ENCODE data around the gene VWA2.
A peak's percentile ranks its signal among the peaks of the same experiment; 100 is the strongest.

VWA2 gene

DNA sequence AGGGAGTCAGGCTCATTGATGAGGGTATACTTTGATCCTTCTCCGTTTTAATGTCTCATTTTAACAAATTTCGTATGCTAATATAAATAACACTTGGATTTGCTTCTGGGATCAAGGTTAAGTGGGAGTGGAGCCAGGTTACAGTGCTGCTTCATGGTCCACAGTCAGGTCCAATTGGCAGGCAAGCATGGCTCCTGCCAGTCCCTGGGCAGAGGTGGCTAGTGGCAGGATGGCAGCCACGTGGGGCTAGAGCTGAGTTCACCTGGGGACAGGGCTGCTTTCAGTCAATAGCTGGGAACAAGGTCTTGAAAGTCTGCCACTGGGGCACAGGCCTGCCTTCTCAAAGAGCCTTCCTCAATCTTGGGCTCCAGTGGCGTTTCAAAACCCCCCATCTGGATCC lies 16.0 kb upstream of the VWA2 start:
- H3K4me3 ChIP-seq (ENCODE audit: low read depth in 1 of 2, low read length in 2 of 2): no peak overlapping the region
- H3K9me3 ChIP-seq (ENCODE audit: control insufficient read depth in 1 of 2, low read length in 2 of 2): no peaks in the 10 kb centered on the region
- no peak overlapping the region for H3K27ac ChIP-seq (ENCODE audit: low read length)
- H3K36me3 ChIP-seq (ENCODE audit: control insufficient read depth in 1 of 2, insufficient read depth in 2 of 2, low read length in 2 of 2): no peaks in the 10 kb centered on the region
- no peaks in the 10 kb centered on the region for H3K4me1 ChIP-seq (ENCODE audit: control insufficient read depth in 1 of 2, insufficient read depth in 2 of 2, low read length in 2 of 2)
- H3K27me3 ChIP-seq (ENCODE audit: low read depth, low read length): no peaks in the 10 kb centered on the region

DNA sequence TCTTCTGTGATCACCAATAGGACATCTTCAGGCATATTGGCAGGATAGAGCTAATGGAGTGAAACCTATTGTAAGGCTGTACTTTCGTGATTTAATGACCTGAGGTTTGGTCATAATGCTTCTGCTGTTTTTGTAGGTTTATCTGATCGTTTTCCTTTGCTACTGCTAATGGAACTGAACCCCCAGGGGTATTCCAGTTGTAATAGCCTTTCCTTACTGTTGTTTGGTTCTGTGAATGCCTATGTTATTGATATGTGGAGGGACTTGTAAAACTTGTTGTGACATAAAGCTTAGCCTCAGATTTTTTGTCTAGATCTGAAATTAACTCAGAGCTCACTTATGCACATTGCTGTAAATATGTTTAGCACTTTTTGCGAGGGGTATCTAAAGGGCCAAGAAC lies 10.9 kb upstream of the VWA2 start:
- Histone ChIP-seq H3K27ac (ENCODE audit: low read length) (no peak overlapping the region), H3K27me3 (ENCODE audit: low read depth, low read length) (no peaks in the 10 kb centered on the region), H3K4me1 (ENCODE audit: control insufficient read depth in 1 of 2, insufficient read depth in 2 of 2, low read length in 2 of 2) (no peaks in the 10 kb centered on the region), H3K4me3 (ENCODE audit: low read depth in 1 of 2, low read length in 2 of 2) (no peak overlapping the region), H3K9me3 (ENCODE audit: control insufficient read depth in 1 of 2, low read length in 2 of 2) (no peaks in the 10 kb centered on the region), H3K36me3 (ENCODE audit: control insufficient read depth in 1 of 2, insufficient read depth in 2 of 2, low read length in 2 of 2) (no peaks in the 10 kb centered on the region)

DNA sequence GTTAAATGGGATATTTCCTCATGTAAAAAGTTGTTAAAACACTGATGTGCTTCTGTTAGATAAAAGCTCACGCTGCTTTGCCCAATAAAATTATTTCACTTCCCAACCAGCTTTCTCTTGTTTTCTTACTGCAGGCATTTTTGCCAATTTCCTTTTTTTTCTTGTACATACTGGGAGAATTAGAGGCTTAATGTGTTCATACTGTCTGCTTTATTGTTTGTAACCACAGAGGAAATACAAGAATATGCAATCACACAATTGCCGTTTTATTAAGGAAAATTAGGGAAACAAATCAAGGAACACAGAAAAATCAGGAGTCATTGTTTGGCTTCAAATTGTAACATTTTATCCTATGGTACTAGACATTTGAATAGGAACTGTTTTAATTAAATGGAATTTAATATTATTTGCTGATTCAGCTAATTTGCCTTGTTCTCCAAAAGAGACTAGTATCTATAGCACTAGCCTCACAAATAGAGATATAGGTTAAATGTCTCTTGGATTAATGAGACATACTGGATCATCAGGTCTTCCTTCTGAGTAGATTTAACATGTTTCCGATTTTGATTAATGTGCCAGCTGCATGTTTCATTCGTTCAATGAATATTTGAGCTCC lies 6.4 kb upstream of the VWA2 start:
- H3K4me3 ChIP-seq (ENCODE audit: low read depth in 1 of 2, low read length in 2 of 2): no peak overlapping the region
- no peaks in the 10 kb centered on the region for H3K27me3 ChIP-seq (ENCODE audit: low read depth, low read length)
- H3K9me3 ChIP-seq (ENCODE audit: control insufficient read depth in 1 of 2, low read length in 2 of 2): no peaks in the 10 kb centered on the region
- H3K4me1 ChIP-seq (ENCODE audit: control insufficient read depth in 1 of 2, insufficient read depth in 2 of 2, low read length in 2 of 2): no peaks in the 10 kb centered on the region
- H3K36me3 ChIP-seq (ENCODE audit: control insufficient read depth in 1 of 2, insufficient read depth in 2 of 2, low read length in 2 of 2): no peaks in the 10 kb centered on the region
- H3K27ac ChIP-seq (ENCODE audit: low read length): no peak overlapping the region

DNA sequence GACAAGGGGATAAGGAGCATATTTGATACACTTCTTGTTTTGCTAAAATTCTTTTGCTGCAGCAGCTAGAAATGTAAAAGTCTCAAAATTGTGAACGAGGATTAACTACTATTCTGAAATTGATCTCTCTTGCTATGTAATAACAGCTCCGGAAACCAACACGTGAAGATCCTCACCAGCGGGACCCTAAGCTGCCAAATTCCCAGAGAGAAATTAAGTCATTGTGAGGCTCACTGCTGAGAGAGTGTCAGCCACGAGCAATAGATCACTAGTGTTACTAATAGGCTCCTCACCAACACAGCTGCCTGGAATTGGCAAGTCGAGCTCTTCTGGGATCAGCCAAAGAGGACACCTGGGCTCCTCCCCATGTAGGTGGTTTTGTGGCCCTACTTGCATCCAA lies 5.6 kb upstream of the VWA2 start:
- H3K27ac ChIP-seq (ENCODE audit: low read length): no peak overlapping the region
- H3K27me3 ChIP-seq (ENCODE audit: low read depth, low read length): peaks cover 6% of the 10 kb centered on the region
- H3K9me3 ChIP-seq (ENCODE audit: control insufficient read depth in 1 of 2, low read length in 2 of 2): no peaks in the 10 kb centered on the region

DNA sequence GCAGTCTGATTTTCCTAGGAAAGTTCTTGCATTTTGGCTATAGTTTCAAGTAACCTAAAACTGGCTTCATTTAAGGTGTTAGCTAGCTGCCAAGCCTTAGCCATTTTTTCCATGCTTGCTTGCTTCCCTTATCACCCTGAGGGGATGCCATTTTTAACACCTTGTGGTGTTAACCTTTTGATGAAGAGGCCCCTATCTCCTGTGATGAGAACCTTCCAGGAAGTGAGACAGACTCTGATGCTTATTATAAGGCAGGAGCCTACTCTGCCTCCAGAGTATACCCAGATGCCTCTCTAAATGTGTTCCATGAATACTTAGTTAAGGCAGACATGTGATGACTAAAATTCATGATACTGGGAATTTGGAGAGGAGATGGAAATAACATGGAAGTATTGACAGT lies 4.9 kb upstream of the VWA2 start:
- Histone ChIP-seq H3K4me3 (ENCODE audit: low read depth in 1 of 2, low read length in 2 of 2) (no peak overlapping the region), H3K36me3 (ENCODE audit: control insufficient read depth in 1 of 2, insufficient read depth in 2 of 2, low read length in 2 of 2) (no peaks in the 10 kb centered on the region), H3K4me1 (ENCODE audit: control insufficient read depth in 1 of 2, insufficient read depth in 2 of 2, low read length in 2 of 2) (peaks cover 4% of the 10 kb centered on the region in 2 donors), H3K27me3 (ENCODE audit: low read depth, low read length) (peaks cover 11% of the 10 kb centered on the region), H3K27ac (ENCODE audit: low read length) (no peak overlapping the region), H3K9me3 (ENCODE audit: control insufficient read depth in 1 of 2, low read length in 2 of 2) (no peaks in the 10 kb centered on the region)

More for the DNA sequence above, 5.6 kb upstream of the VWA2 start:
- H3K36me3 ChIP-seq (ENCODE audit: control insufficient read depth in 1 of 2, insufficient read depth in 2 of 2, low read length in 2 of 2): no peaks in the 10 kb centered on the region
- no peak overlapping the region for H3K4me3 ChIP-seq (ENCODE audit: low read depth in 1 of 2, low read length in 2 of 2)
- no peaks in the 10 kb centered on the region for H3K4me1 ChIP-seq (ENCODE audit: control insufficient read depth in 1 of 2, insufficient read depth in 2 of 2, low read length in 2 of 2)

DNA sequence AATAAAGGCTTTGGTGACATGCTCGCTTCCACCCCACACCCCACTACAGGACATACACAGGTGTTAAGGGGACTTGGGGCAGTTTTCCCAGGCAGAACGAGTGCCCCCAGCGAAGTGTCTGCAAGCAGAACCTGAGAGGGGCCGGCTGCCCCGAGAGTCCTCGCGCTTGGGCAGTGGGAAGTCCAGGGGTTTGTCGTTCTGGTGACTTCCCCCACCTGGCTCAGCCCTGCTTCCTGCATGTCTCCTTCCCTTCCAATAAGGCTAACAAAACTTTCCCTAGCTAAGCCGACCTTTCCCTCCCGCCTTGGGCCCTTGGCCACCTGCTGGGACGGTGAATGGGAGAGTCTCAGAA lies 916 bp downstream of the VWA2 start:
- H3K9me3 ChIP-seq (ENCODE audit: control insufficient read depth in 1 of 2, low read length in 2 of 2): no peaks in the 10 kb centered on the region
- peak overlapping the region in 1 of 2 donors; percentile 57 for H3K4me3 ChIP-seq (ENCODE audit: low read depth in 1 of 2, low read length in 2 of 2)
- H3K36me3 ChIP-seq (ENCODE audit: control insufficient read depth in 1 of 2, insufficient read depth in 2 of 2, low read length in 2 of 2): no peaks in the 10 kb centered on the region
- no peak overlapping the region for H3K27ac ChIP-seq (ENCODE audit: low read length)
- H3K27me3 ChIP-seq (ENCODE audit: low read depth, low read length): peaks cover 15% of the 10 kb centered on the region
- H3K4me1 ChIP-seq (ENCODE audit: control insufficient read depth in 1 of 2, insufficient read depth in 2 of 2, low read length in 2 of 2): peaks cover 4 to 12% of the 10 kb centered on the region in 2 donors

DNA sequence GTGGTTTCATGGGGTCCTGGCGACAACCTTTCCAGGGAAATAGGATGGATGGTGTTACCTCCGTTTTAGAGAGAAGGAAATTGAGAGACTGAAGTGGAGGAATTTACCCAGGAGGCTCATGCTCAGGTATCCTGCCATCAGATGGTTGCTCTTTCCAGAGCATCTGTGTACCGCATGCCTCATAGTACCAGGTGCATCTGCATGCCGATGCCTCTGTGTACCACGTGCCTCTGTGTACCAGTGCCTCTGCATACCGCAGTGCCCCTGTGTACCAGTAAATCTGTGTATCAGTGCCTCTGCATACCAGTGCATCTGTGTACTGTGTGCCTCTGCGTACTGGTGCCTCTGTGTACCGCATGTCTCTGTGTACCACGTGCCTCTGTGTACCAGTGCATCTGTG lies 3.2 kb downstream of the VWA2 start:
- Histone ChIP-seq H3K9me3 (ENCODE audit: control insufficient read depth in 1 of 2, low read length in 2 of 2) (no peaks in the 10 kb centered on the region), H3K4me3 (ENCODE audit: low read depth in 1 of 2, low read length in 2 of 2) (no peak overlapping the region), H3K36me3 (ENCODE audit: control insufficient read depth in 1 of 2, insufficient read depth in 2 of 2, low read length in 2 of 2) (no peaks in the 10 kb centered on the region), H3K27ac (ENCODE audit: low read length) (no peak overlapping the region), H3K27me3 (ENCODE audit: low read depth, low read length) (peaks cover 15% of the 10 kb centered on the region), H3K4me1 (ENCODE audit: control insufficient read depth in 1 of 2, insufficient read depth in 2 of 2, low read length in 2 of 2) (peaks cover 4 to 12% of the 10 kb centered on the region in 2 donors)

DNA sequence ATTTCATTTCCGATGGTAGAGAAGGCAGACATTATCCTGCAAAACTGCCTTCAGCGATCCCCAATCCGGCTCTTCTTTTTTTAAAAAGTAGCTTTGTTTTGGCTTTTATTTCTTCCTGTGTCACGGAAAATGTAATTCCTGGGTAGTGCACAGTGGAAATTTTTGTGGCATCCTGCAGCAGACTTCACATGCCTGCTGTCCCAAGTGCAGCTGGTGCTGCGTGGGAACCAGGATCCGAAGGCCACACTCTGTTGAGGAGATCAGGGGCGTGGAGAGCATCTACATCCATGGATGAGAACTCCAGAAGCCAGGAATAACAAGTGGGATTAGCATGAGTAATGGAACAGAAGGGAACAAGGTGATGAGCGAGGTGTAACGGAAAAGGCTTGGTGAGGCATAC lies 4.6 kb downstream of the VWA2 start:
- no peaks in the 10 kb centered on the region for H3K9me3 ChIP-seq (ENCODE audit: control insufficient read depth in 1 of 2, low read length in 2 of 2)
- no peak overlapping the region for H3K27ac ChIP-seq (ENCODE audit: low read length)
- H3K36me3 ChIP-seq (ENCODE audit: control insufficient read depth in 1 of 2, insufficient read depth in 2 of 2, low read length in 2 of 2): no peaks in the 10 kb centered on the region
- peaks cover 4 to 12% of the 10 kb centered on the region in 2 donors for H3K4me1 ChIP-seq (ENCODE audit: control insufficient read depth in 1 of 2, insufficient read depth in 2 of 2, low read length in 2 of 2)
- no peak overlapping the region for H3K4me3 ChIP-seq (ENCODE audit: low read depth in 1 of 2, low read length in 2 of 2)
- H3K27me3 ChIP-seq (ENCODE audit: low read depth, low read length): peaks cover 8% of the 10 kb centered on the region

DNA sequence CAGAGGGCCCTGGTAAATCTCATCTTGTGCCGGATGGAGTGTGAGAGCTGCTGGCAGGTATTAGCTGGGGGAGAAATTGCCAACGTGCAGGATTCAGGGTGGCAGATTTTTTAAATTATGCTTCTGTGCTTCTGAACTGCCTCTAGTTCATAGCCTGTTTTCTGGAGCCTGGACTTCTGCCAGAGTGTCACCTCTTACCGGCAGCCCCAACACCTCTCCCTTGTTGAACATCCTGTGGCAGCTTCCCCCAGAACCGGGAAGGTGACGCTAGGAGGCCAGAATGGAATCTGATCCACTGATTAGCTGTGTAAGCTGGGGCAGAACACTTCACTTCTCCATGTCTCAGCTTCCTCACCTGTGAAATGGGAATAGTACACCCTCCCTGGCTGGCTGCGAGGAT lies 5.1 kb downstream of the VWA2 start:
- H3K36me3 ChIP-seq (ENCODE audit: control insufficient read depth in 1 of 2, insufficient read depth in 2 of 2, low read length in 2 of 2): no peaks in the 10 kb centered on the region
- peaks cover 4% of the 10 kb centered on the region for H3K27me3 ChIP-seq (ENCODE audit: low read depth, low read length)
- no peak overlapping the region for H3K27ac ChIP-seq (ENCODE audit: low read length)
- H3K4me1 ChIP-seq (ENCODE audit: control insufficient read depth in 1 of 2, insufficient read depth in 2 of 2, low read length in 2 of 2): peaks cover 0 to 8% of the 10 kb centered on the region in 2 donors
- H3K9me3 ChIP-seq (ENCODE audit: control insufficient read depth in 1 of 2, low read length in 2 of 2): no peaks in the 10 kb centered on the region
- H3K4me3 ChIP-seq (ENCODE audit: low read depth in 1 of 2, low read length in 2 of 2): no peak overlapping the region

DNA sequence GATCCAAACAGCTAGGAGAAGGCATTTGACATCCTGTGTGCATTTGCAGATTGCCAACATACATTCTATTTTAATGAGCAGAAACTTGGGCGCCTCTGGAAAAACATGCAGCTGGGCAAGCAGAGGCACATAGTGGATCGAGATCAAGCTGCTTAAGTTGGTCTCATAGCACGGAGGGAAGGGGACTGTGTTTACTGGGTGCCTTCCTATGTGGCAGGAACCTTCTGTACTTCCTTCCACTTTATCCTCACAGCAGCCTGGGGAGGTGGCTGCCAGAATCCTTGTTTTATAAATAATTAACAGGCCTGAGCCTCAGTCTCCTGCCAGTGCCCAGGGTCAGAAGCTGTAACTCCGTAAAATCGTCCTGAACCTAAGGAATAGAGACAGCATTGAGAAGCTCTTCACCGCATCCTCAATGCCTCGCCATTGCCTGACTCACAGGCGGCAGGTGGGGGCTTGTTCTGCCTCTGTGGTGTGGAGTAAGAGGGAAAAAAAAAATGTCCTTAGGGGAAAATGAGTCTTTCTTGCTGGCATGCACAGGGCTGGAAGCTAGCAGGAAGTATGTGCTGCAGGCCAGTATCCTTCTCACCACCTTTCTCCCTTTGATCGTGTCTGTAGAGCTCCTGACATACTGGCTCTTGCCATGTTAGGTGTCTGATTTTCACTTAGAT lies 6.2 kb downstream of the VWA2 start:
- Histone ChIP-seq H3K4me1 (ENCODE audit: control insufficient read depth in 1 of 2, insufficient read depth in 2 of 2, low read length in 2 of 2) (no peaks in the 10 kb centered on the region), H3K9me3 (ENCODE audit: control insufficient read depth in 1 of 2, low read length in 2 of 2) (no peaks in the 10 kb centered on the region), H3K27me3 (ENCODE audit: low read depth, low read length) (peaks cover 4% of the 10 kb centered on the region), H3K27ac (ENCODE audit: low read length) (no peak overlapping the region), H3K4me3 (ENCODE audit: low read depth in 1 of 2, low read length in 2 of 2) (no peak overlapping the region), H3K36me3 (ENCODE audit: control insufficient read depth in 1 of 2, insufficient read depth in 2 of 2, low read length in 2 of 2) (no peaks in the 10 kb centered on the region)

DNA sequence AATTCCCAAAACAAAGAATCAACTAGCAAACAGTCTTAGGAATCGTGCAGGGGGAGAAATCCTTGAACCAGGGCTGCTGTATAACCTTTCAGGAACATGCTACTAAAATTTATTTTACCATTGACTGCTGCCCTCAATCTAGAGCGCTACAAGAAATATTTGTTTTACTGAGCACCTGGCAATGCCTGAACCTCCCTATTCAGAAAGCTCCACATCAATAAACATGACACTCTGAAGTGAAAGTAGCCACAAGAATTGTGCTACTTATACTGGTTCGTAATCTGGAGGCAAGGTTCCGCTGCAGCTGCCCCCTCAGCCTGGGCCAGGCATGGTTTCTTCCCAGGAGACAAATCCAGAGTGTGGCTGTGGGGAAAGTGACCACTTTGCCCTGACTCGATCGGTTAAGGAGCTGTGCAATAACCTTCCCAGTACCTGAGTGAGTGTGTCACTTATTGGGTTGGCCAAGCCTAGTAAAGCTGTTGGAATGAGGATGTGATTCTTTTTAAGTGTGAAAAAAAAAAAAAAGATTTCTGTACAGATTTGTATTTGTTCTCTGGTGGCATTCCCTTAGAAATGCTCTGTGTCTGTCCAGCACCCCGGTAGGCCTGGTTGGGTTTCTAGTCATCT lies 7.7 kb downstream of the VWA2 start:
- no peak overlapping the region for H3K27ac ChIP-seq (ENCODE audit: low read length)
- no peaks in the 10 kb centered on the region for H3K9me3 ChIP-seq (ENCODE audit: control insufficient read depth in 1 of 2, low read length in 2 of 2)
- H3K4me3 ChIP-seq (ENCODE audit: low read depth in 1 of 2, low read length in 2 of 2): no peak overlapping the region
- no peaks in the 10 kb centered on the region for H3K36me3 ChIP-seq (ENCODE audit: control insufficient read depth in 1 of 2, insufficient read depth in 2 of 2, low read length in 2 of 2)
- H3K27me3 ChIP-seq (ENCODE audit: low read depth, low read length): no peaks in the 10 kb centered on the region
- no peaks in the 10 kb centered on the region for H3K4me1 ChIP-seq (ENCODE audit: control insufficient read depth in 1 of 2, insufficient read depth in 2 of 2, low read length in 2 of 2)

Measured in muscle layer of duodenum (tissue), 2 donors.